MM.1S (cell line): ENCODE measurements around the gene RPA3.

Experiments used
- DNase-seq: peaks from one replicate; pipeline ENCODE4 v3.0.0-alpha.2; 2015
- H2AFZ ChIP-seq: fragments of 300-600 bp; sonication (generic); 2 replicates; pipeline ENCODE4 v1.6.0; 2016; ENCODE audit warnings: antibody characterized with exemption, low read length
- H3F3A ChIP-seq: fragments of 300-600 bp; sonication (generic); 2 replicates; pipeline ENCODE4 v1.6.1; 2016; ENCODE audit warnings: mild to moderate bottlenecking, antibody characterized with exemption, low read length, moderate library complexity, mixed read lengths; ENCODE audit not compliant: insufficient read depth
- H3K27ac ChIP-seq: fragments of 300-600 bp; sonication (generic); 2 replicates; pipeline ENCODE4 v1.5.1; 2016; ENCODE audit warnings: mild to moderate bottlenecking, low read length
- H3K27me3 ChIP-seq: fragments of 300-600 bp; sonication (generic); replicated peaks from 2 replicates; pipeline ENCODE4 v1.6.0; 2016; ENCODE audit warnings: low read length; ENCODE audit not compliant: insufficient read depth
- H3K36me3 ChIP-seq: fragments of 300-600 bp; sonication (generic); replicated peaks from 2 replicates; pipeline ENCODE4 v1.6.1; 2016; ENCODE audit warnings: mild to moderate bottlenecking, low read length, mixed read lengths; ENCODE audit not compliant: insufficient read depth
- H3K4me1 ChIP-seq: fragments of 300-600 bp; sonication (generic); 2 replicates; pipeline ENCODE4 v1.6.1; 2016; ENCODE audit warnings: low read length, mixed read lengths
- H3K4me2 ChIP-seq: fragments of 300-600 bp; sonication (generic); 2 replicates; pipeline ENCODE4 v1.6.0; 2016; ENCODE audit warnings: low read depth, low read length
- H3K4me3 ChIP-seq: fragments of 300-600 bp; sonication (generic); 2 replicates; pipeline ENCODE4 v1.5.1; 2016; ENCODE audit warnings: low read length, mixed read lengths
- H3K79me2 ChIP-seq: fragments of 300-600 bp; sonication (generic); 2 replicates; pipeline ENCODE4 v1.6.1; 2016; ENCODE audit warnings: mixed run types, low read length, mixed read lengths
- H3K9ac ChIP-seq: fragments of 300-600 bp; sonication (generic); 2 replicates; pipeline ENCODE4 v1.6.1; 2016; ENCODE audit warnings: low read length, mixed read lengths
- H3K9me2 ChIP-seq: fragments of 300-600 bp; sonication (generic); replicated peaks from 2 replicates; pipeline ENCODE4 v1.6.1; 2016; ENCODE audit warnings: mild to moderate bottlenecking, low read length, mixed read lengths; ENCODE audit not compliant: insufficient read depth
- H3K9me3 ChIP-seq: fragments of 300-600 bp; sonication (generic); replicated peaks from 2 replicates; pipeline ENCODE4 v1.6.1; 2016; ENCODE audit warnings: mild to moderate bottlenecking, low read length, mixed read lengths; ENCODE audit not compliant: insufficient read depth
- H4K20me1 ChIP-seq: fragments of 300-600 bp; sonication (generic); 2 replicates; pipeline ENCODE4 v1.6.1; 2016; ENCODE audit warnings: mild to moderate bottlenecking, low read length, moderate library complexity, mixed read lengths; ENCODE audit not compliant: insufficient read depth
- EZH2 ChIP-seq: fragments of 300-600 bp; sonication (generic); optimal IDR thresholded peaks from 2 replicates; pipeline ENCODE3; 2017; ENCODE audit warnings: low read depth, mild to moderate bottlenecking, antibody characterized with exemption, low read length, mixed read lengths
- EZH2phosphoT487 ChIP-seq: fragments of 300-600 bp; sonication (generic); IDR thresholded peaks from 2 replicates; pipeline ENCODE4 v1.6.1; 2018; ENCODE audit warnings: antibody characterized with exemption, low read length
- TF ChIP-seq, protein P1 (sequence below): fragments of 300-600 bp; sonication (generic); IDR thresholded peaks from 2 replicates; pipeline ENCODE4 v1.5.1; 2016; ENCODE audit warnings: antibody characterized with exemption, low read length, mixed read lengths

RPA3 gene

DNA sequence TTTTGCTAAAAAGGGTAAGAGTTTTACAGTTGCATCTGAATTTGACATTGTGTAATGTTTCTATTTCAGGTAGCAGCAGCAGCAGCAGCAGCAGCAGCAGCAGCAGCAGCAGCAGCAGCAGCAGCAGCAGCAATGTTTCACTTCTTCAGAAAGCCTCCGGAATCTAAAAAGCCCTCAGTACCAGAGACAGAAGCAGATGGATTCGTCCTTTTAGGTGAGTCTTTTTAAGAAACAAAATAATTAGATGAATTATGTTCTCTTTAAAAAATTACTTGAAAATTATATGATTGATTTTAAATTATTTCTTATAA is 45.2 kb downstream of the RPA3 start:
- Histone ChIP-seq H3K36me3 (no peaks in the 10 kb centered on the region), H3K9me3 (no peaks in the 10 kb centered on the region), H3K79me2 (no peaks in the 10 kb centered on the region), H2AFZ (no peak overlapping the region), H3K4me1 (peaks cover 21% of the 10 kb centered on the region), H3K4me3 (peak overlapping the region; percentile 1; the same call in 1 of the 2 replicates), H4K20me1 (no peaks in the 10 kb centered on the region), H3K9ac (no peak overlapping the region), H3F3A (peaks cover 8% of the 10 kb centered on the region; the same call in 1 of the 2 replicates), H3K27ac (no peak overlapping the region), H3K27me3 (no peaks in the 10 kb centered on the region), H3K4me2 (peak overlapping the region; percentile 21; the same call in 1 of the 2 replicates), H3K9me2 (no peaks in the 10 kb centered on the region)
- DNase-seq: peak; percentile 40
- TF ChIP-seq, protein P1, sequence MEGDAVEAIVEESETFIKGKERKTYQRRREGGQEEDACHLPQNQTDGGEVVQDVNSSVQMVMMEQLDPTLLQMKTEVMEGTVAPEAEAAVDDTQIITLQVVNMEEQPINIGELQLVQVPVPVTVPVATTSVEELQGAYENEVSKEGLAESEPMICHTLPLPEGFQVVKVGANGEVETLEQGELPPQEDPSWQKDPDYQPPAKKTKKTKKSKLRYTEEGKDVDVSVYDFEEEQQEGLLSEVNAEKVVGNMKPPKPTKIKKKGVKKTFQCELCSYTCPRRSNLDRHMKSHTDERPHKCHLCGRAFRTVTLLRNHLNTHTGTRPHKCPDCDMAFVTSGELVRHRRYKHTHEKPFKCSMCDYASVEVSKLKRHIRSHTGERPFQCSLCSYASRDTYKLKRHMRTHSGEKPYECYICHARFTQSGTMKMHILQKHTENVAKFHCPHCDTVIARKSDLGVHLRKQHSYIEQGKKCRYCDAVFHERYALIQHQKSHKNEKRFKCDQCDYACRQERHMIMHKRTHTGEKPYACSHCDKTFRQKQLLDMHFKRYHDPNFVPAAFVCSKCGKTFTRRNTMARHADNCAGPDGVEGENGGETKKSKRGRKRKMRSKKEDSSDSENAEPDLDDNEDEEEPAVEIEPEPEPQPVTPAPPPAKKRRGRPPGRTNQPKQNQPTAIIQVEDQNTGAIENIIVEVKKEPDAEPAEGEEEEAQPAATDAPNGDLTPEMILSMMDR: no peak
- TF ChIP-seq EZH2phosphoT487 (no peak), EZH2 (no peak)

DNA sequence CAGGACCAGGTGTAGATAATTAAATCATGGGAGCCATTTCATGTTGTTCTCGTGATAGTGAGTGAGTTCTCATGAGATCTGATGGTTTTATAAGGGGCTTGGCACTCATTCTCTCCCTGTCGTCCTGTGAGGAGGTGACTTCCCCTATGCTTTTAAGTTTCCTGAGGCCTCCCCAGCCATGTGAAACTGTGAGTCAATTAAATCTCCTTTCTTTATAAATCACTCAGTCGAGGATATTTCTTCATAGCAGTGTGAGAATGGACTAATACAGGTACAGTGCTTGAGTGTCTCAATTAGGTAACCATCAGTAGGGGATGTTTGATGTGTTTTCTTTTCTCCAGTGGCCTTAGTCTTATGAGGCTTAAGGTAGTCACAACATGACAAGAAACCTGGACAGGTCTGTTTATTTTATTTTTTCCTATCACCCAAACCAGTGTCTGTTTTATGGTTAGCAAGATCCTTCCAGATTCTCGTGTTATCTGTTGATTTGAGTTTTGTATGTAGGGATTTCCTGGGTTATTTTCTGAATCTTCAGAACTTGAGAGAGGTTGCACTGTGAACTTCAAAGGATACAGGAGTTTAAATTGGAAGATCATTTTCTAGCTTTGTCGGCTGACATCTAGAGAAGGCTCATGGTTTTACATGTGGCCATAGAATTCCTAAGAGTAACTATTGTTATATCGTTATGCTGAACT is 45.7 kb downstream of the RPA3 start:
- no peaks in the 10 kb centered on the region for H3K36me3 ChIP-seq
- no peaks in the 10 kb centered on the region for H3K79me2 ChIP-seq
- no peaks in the 10 kb centered on the region for H3K27me3 ChIP-seq
- no peaks in the 10 kb centered on the region for H3K9me2 ChIP-seq
- H2AFZ ChIP-seq: no peak overlapping the region
- no peaks in the 10 kb centered on the region for H3K9me3 ChIP-seq
- TF ChIP-seq EZH2: no peak
- no peak for TF ChIP-seq EZH2phosphoT487
- TF ChIP-seq, protein P1: no peak
- H3K9ac ChIP-seq: no peak overlapping the region
- H3K4me3 ChIP-seq: peak overlapping the region; percentile 1; the same call in 1 of the 2 replicates
- H3F3A ChIP-seq: peaks cover 8% of the 10 kb centered on the region; the same call in 1 of the 2 replicates
- DNase-seq: no peak
- H4K20me1 ChIP-seq: no peaks in the 10 kb centered on the region
- H3K4me1 ChIP-seq: peaks cover 21% of the 10 kb centered on the region
- H3K27ac ChIP-seq: no peak overlapping the region
- H3K4me2 ChIP-seq: peak overlapping the region; percentile 21; the same call in 1 of the 2 replicates

DNA sequence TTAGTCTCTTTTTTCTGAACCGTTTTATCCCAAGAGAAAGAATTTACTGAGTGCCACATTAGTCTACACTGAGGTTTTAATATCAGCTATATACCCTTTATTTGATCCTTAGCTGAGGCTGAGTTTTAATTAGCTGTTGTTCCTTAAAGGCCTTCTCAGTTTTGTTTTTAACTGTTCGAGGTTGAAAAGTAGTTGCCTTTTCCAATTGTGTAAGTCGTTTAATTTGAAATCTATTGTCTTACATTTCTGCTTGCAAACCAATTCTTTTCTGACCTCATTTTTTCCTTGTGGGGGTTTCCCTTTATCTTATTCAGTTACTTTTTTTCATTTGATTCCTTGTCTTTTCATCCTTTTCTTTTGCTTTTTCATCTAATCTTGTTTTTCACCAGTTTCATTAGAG is 47.0 kb downstream of the RPA3 start:
- Histone ChIP-seq H3K27me3 (no peaks in the 10 kb centered on the region), H3K4me2 (peak overlapping the region; percentile 3; the same call in 1 of the 2 replicates), H3F3A (peaks cover 8% of the 10 kb centered on the region; the same call in 1 of the 2 replicates), H4K20me1 (no peaks in the 10 kb centered on the region), H3K9me2 (no peaks in the 10 kb centered on the region), H3K27ac (no peak overlapping the region), H3K36me3 (no peaks in the 10 kb centered on the region), H3K79me2 (no peaks in the 10 kb centered on the region), H2AFZ (no peak overlapping the region), H3K4me3 (no peak overlapping the region), H3K9me3 (no peaks in the 10 kb centered on the region), H3K4me1 (peaks cover 21% of the 10 kb centered on the region), H3K9ac (no peak overlapping the region)
- no peak for DNase-seq
- TF ChIP-seq, protein P1: no peak
- TF ChIP-seq EZH2: no peak
- TF ChIP-seq EZH2phosphoT487: no peak
